ENCODE results near the gene YPEL1.
"Not testable (repeated sequence)": the region's sequence is repeated elsewhere in the genome, so short reads cannot be mapped to it uniquely, and the experiment has no call there.

Gene YPEL1

DNA sequence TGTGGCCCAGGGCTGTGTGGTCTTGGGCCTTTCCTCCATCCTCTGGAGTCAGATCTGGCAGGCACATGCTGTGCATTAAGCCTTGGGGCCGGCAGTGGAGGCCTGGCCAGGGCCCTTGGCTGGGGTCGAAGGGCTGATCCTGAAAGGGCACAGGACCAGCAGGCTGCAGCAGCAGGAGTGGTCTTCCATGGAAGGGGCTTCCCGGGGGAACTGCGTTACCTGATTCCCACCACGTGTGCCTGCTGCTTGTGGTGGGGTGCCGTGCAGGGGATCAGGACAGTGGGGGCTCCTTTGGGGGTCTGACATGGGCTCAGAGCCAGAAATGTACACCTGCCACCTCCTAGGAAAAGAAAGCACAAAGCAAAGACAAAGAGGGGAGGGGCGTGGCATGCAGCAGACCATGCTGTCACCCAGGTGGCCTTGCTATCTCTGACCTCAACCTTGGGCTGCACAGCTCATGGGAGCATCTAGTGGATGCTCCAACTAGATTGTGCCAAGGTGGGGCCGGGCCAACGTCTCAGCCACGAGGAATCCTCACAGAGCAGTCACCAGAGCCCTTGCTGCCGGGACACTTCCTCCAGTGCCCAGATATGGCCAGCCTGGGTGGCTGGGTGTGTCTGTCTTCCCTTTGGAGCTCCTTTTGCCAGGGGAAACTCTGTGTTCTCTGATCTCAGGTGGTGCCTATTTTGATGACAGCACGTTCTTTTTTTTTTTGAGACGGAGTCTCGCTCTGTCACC, 17.9 kb upstream of the YPEL1 start:
- DNase-seq: no peak

DNA sequence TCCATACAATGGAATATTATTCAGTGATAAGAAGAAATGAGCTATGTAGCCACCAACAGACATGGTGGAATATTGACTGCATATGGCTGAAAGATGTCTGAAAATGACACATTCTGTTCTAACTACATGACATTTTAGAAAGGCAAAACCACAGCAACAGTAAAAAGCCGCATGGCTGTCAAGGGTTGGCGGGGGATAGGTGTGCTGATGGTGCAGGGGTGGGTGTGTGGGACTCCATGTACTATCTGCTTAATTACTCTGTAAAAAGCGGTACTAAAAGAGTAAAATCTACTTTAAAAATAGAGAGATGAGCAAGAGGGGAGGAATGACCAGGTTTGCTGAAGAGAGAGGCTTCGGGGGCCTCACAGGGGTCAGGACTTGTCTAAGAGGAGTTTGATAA, 16.7 kb upstream of the YPEL1 start:
- DNase-seq: no peak

DNA sequence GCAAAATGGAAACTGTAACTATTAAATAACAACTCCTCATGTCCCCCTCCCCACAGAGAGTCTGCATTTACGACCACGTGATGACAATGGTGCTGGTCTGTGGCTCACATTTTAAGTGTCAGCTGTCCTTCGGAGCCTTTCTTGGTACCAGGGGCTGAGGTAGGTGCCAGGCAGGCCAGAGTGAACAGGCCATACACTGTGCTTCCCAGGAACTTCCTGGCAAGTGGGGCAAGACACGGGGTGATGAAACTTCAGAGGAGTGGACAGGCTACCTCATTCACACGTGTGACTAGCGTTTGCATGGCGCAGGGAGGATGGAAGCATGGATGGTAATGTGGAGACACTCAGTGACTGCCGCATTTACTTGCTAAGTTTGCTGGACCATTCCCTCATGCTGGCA, 10.4 kb upstream of the YPEL1 start:
- no peak for DNase-seq

DNA sequence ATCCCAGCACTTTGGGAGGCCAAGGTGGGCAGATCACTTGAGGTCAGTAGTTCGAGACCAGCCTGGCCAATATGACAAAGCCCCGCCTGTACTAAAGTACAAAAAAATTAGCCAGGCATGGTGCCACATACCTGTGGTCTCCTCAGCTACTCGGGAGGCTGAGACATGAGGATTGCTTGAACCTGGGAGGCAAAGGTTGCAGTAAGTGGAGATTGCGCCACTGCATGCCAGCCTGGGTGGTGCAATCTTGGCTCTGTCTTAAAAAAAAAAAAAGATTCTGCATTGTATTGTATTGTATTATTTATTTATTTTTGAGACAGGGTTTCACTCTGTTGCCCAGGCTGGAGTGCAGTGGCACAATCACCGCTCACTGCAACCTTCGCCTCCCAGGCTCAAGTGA, 9.3 kb upstream of the YPEL1 start:
- not testable (repeated sequence) for DNase-seq

DNA sequence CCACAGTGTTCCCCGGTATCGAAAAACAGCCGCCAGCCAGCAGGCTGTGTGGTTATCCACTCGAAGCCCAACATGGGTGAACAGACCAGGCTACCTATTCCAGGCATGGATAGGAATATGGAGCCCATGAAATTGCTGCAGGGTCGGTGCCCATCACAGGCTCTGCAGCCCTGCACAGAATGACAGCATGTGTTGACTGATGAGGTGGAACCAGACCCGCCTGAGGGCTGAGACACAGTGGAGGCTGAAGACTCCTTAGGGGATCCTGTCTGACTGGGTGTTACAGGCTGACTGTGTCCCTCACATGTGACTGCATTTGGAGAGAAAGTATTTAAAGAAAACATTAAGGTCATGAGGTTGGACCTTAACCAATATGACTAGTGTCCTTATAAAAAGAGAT, 6.2 kb upstream of the YPEL1 start:
- DNase-seq: no peak

DNA sequence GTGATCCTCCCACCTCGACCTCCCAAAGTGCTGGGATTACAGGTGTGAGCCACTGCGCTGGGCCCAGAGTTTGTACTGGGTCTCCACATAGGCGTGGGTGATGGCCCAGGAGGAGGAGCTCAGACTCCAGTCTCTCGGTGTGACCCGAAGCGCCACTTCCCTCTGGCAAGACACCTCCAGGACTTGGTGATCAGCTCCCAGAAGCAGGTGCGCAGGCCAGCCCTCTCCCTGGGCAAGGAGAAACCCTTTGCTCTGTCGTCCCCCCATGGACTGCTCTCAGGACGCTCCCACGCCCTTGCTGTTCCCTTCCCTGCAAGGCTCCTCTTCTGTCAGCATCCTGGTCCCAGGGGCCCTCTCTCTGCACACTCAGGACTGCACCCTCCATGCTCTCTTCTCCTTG, 5.5 kb upstream of the YPEL1 start:
- DNase-seq: no peak

DNA sequence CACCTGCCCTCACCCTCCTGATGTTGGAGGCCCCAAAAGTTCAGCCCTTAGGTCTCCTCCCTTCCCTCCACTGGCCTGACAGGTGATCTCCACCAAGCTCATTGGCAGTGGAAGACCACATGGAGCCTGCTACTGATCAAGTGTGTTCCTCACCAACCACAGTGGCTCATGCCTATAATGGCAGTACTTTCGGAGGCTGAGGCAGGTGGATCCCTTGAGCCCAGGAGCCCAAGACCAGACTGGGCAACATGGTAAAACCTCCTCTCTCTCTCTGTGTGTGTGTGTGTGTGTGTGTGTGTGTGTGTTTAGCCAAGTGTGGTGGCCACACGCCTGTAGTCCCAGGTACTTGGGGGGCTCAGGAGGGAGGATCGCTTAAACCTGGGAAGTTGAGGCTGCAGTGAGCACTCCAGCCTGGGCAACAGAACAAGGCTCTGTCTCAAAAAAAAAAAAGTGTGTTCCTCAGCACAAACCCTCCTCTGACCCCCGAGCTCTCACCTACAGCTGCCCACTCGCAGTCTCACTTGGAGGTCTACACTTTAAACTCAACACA, 4.3 kb upstream of the YPEL1 start:
- no peak for DNase-seq

DNA sequence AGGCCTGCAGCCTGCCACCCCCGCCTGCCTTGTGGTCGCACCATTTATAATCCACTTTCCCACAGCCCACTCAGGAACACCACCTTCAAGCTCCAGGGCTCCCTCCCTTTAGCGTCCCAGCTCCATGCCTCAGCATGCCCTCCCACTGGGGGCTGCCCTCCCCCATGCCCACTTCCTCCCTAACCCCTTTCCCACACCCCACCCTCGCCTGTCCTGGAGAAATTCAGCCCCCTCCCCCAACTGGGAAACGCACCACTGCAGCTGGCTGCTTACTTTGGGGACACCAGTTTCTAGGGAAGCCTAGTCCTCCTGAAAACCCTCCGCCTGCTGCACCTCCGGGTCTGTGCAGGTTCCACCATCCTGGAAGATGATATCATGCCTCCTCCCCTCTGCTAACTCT, 3.4 kb upstream of the YPEL1 start:
- DNase-seq: no peak

DNA sequence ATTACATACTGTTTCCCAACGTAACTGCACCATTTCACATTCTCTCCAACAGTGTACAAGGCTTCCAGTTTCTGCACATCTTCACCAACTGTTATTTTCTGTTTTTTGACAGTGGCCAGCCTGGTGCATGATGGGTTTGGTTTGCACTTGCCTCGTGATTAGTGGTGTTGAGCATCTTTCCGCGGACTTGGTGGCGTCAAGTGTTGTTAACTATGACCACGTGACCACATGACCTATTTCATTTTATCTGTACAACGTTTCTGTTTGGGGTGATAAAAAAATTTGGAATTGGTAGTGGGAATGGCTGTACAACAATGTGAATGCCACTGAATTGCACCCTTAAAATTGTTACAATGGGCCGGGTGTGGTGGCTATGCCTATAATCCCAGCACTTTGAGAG, 2.5 kb upstream of the YPEL1 start:
- DNase-seq: no peak

DNA sequence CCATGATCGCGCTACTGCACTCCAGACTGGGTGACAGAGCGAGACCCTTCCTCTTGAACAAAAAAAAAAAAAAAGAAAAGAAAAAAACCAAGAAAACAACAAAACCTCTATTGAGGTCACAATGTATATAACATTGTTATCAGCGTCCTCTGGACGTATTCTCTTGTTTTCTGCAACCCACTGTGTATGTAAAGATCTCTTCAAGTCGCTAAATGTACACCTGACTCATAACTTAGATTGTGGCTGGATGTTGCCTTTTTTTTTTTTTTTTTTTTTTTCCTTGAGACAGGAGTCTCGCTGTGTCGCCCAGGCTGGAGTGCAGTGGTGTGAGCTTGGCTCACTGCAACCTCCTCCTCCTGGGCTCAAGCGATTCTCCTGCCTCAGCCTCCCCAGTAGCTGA, 1.4 kb upstream of the YPEL1 start:
- DNase-seq: no peak

DNA sequence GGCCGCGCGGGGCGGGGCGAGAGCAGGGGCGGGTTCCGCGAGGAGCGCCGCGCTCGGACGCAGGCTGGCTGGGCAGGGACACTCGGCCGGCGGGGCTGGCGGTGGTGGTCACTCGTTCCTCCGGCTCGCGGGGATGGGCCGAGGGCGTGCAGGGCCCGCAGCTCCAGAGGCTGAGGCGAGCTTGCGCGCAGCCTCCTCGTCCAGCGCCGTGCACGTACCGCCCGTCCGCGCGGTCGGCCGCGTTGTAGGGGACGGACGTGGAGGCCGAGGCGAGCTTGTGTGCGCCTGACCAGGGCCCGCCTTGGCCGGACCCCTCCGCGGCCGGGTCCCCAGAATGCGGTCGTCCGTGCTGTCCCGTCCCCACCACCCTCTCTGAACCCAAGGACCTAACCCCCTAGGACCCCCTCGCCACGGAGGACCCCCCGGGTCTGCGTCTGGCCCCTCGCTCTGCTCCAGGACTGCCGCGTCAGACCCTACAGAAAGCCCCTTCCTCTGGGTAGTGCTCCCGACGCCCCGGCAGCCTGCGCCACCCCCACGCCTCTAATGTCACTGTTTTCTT, 569 bp upstream of the YPEL1 start:
- DNase-seq: no peak

DNA sequence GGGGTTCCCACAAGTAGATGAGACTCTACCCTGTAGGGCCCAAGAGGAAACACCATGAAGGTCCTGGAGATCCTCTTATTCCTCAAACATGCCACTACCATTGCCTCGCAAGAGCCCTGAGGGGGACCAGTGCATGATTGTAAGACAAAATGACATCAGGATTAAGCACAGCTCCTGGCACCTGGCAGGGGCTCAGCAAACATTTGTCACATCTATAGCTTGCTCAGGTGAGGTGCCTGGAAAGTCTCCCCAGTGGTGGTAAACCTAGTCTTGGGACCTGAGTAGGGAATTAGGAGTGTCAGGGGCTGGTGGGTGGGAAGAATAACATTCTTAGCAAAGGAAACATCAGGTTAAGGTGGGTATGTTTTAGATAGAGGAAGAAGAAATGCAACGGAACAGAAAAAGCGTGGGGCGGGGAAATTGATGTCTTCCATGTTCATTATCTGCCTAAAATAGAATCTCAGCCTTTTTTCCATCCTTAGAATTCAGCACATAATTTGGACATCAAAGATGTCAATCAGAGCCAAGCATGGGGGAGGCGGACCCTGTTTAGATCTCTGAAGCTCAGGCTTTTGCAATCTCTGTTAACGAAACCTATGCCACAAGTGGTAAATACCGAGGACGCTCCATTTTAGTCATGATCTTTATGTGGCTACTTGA, 924 bp downstream of the YPEL1 start:
- no peak for DNase-seq

DNA sequence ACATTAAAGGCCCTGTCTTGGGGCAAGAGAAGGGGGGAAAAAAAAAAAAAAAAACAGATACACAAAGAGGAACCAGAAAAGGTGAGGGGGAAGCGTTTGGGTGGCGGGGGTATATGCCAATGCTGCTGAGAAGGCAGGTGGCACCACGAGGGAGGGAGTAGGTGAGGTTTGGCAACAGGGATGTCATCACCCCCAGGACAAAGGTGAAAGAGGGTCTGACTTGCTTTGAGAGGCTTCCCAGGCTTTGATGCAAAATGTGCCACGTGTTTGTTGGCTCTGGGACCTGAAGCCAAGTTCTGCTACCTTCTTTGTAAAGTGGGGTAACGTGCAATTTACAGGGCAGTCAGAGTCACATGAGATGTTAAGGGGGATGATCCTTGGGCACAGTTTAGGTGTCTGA, 4.1 kb downstream of the YPEL1 start:
- no peak for DNase-seq

DNA sequence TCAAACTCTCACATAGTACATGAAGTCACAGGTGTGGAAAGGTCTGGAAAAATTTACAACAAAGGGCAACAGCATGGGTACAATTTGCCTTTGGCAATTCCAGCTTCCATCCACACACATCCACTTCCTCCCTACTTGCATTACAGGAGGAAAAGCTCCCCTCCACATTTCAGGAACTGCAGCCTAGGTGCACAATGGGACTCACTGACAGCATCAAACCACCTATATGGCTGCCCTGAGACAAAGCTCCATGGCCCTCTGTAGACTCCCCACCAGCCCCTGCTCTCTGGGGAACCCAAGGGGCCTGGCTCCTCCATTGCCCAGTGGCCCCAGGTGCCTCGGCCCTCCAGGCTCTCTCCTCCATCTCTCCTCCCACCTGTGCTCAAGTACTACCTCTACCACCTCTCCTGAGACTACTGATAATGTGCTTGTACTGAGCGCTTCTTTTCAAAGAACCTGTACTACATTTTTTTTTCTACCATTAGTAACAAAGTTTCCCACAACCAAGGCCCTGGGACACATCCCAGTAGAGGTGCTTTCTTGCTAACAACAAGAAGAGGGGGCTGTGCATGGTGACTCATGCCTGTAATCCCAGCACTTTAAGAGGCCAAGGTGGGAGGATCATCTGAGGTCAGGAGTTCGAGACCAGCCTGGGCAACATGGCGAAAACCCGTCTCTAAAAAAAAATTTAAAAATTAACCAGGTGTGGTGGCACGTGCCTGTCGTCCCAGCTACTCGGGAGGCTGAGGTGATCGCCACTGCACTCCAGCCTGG, 4.9 kb downstream of the YPEL1 start:
- DNase-seq: no peak

DNA sequence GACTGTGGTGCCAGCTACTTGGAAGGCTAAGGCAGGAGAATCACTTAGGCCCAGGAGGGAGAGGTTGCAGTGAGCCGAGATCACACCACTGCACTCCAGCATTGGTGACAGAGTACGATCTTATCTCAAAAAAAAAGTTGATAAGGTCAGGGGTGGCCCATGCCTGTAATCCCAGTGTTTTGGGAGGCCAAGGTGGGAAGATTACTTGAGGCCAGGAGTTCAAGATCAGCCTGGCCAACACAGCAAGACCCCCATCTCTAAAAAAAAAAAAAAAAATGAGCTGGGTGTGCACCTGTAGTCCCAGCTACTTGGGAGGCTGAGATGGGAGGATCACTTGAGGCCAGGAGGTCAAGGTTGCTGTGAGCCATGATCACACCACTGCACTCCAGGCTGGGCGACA, 6.4 kb downstream of the YPEL1 start:
- not testable (repeated sequence) for DNase-seq

DNA sequence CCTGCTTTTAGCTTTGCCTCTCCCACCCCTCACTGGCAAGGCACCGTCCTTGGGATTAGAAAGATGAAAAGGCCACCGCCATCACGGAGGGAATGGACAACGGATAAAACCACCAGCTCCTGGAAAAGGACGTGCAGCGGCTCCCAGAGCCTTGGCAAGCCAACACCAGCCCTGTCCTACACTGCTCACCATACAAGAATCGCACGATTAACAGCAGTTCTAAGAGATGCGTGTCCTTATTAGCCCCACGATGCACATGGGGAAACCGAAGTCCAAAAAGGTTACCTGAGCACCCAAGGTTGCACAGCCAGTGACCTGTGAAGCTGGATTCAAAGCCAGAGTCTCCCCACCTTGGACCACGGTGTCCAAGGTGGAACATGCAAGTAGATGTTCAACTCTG, 7.3 kb downstream of the YPEL1 start:
- no peak for DNase-seq

DNA sequence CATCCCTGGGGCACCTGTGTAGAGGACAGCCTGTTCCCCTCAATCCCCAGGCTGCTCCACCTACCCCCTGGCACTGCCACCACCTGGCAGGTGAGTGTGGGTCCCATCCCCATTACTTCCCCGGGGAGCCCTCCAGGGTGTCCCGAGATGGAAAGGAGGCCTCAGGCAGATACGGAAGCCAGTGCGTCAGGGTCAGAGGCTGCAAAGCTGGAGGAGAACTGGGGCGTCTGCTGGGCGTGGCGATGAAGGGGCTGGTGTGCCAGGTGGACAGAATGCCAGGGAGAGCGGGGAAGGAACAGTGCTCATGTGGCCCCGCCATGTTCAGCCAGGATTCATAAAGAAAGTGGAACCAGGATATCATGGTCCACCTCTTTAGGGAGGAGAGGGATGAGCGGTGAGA, 7.8 kb downstream of the YPEL1 start:
- DNase-seq: no peak

DNA sequence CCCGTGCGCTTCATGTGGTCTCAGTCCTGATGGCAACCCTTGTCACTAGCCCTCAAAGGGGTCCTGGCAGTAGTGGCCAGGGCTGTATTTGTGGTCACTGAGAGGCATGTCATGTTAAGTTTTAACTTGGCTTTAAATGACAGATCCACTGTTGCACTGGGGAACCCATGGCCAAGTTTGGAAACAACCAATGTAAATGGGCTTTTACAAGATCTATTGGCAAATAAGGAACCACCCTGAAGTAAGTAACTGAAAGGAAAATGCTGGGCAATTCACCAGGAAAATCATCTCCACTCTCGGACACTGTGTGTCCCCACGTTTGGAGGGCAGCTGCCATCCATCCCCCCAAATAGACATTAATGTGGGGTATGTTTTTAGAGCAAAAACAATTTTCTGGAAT, 8.4 kb downstream of the YPEL1 start:
- no peak for DNase-seq

DNA sequence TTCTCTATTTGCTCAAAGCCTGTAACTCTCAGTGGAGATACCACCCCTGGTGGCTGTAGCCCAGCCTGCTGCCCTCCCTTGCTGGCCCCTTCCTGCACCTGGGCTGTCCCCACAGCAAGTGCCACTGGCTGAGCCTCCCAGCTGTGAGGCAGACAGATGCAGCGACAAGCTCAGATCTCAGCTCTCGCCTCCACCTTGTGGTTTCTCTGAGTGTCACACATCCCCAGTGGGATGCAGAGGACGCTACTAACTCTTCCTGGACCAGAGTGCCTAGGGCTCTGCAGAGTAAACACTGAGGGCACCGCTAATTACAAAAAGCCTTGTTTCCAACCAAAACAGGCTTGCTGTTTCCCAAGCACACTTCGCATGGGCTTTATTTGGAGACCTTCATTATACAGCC, 8.9 kb downstream of the YPEL1 start:
- peak; percentile 56 for DNase-seq

DNA sequence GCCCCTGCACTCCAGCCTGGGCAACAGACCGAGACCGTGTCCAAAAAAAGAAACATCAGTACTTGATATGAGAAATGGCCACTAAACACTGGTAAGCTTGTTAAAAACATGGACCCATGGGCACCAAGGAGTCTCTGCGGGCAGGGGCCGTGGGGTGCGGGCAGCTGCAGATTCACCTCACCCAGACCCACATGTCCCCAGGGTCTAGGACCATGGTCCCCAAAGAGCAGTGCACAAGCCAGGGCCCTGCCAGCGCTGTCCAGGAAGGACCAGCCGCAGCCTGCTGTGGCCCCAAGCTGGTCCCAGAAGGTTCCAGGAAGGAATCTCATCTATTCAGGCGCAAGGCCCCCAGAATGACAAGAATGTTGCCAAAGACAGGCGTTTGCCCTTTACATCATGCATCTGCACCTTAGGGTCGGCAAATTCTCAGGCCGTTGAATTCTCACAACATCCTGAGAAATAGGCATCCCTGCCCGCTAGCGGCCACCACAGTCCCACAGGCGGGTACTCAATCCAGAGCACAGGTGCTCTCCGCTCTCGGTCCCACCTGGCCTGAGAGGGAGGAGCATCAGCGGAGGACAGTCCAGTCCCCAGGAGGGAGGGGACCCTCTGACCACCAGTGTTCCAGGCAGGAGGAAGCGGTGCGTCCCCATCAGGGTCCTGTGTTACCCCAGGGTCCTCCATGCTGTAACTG, 9.5 kb downstream of the YPEL1 start:
- DNase-seq: no peak

DNA sequence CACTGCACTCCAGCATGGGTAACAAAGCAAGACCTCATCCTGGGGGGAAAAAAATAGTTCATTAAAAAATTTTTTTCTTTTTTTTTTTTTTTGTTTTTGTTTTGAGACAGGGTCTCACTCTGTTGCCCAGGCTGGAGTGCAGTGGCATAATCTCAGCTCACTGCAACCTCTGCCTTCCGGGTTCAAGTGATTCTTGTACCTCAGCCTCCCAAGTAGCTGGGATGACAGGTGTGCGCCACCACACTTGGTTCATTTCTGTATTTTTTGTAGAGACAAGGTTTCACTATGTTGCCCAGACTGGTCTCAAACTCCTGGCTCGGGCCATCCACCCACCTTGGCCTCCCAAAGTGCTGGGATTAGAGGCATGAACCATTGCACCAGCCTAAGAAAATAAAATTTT, 11.1 kb downstream of the YPEL1 start:
- DNase-seq: not testable (repeated sequence)

DNA sequence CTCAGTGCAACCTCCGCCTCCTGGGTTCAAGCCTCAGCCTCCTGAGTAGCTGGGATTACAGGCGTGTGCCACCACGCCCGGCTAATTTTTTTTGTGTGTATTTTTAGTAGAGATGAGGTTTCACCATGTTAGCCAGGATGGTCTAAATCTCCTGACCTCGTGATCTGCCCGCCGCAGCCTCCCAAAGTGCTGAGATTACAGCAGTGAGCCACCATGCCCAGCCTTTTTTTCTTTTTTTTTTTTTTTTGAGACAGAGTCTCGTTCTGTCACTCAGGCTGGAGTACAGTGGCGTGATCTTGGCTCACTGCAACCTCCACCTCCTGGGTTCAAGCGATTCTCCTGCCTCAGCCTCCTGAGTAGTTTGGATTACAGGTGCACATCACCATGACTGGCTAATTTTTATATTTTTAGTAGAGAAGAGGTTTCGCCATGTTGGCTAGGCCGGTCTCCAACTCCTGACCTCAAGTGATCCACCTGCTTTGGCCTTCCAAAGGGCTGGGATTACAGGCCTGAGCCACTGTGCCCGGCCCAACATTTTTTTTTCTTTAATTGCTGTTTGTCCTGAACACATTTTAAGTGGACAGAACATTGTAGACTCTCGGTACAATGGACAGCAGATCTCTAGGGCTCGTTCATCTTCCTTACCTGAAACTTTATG, 14.3 kb downstream of the YPEL1 start:
- not testable (repeated sequence) for DNase-seq
